Right lobe of liver (tissue), 4 donors: ENCODE results near the gene TSNAXIP1.

Experiments used
- CTCF ChIP-seq, 4 donors: fragments of 200-600 bp in 3 of 4; fragments of 450-650 bp in 1 of 4; IDR thresholded peaks; one replicate each; pipeline versions ENCODE4 v1.5.1 to v1.8.0; 2016 to 2022; ENCODE audit warnings: antibody characterized with exemption in 4 of 4, mild to moderate bottlenecking in 2 of 4
- POLR2A ChIP-seq: fragments of 450-650 bp; IDR thresholded peaks from one replicate; pipeline ENCODE4 v1.6.1; 2017; ENCODE audit warnings: antibody characterized with exemption, mild to moderate bottlenecking
- donor health status: DM: no; HTN: no; CAD: no.
- donor health status: DM: no; HTN: no; CAD: no.
- donor health status: DM: no; HTN: yes; CAD: no.

- TF ChIP-seq POLR2A (no peak), CTCF (IDR thresholded peaks at IDR 0.05) (no peak)
Observed at GRCh38 chr16:67873435-67874370, 67.0 kb downstream of the TSNAXIP1 start.
